Psoas muscle (tissue), 8 donors: ENCODE data around the gene C2CD2L. TPM values are rescaled to one million over a fixed set of nuclear protein-coding genes. Genes with fewer than 3 reads are reported as not detected.
A peak's percentile ranks its signal among the peaks of the same experiment; 100 is the strongest.

Experiments
- ATAC-seq, 4 donors: fragments of 200-7000 bp; cut with Tn5 transposase; one replicate each; pipeline ENCODE4 v1.9.1; 2020; ENCODE audit warnings: moderate library complexity in 3 of 4, mild to moderate bottlenecking in 2 of 4
- DNase-seq, 2 donors: peaks; one replicate each; pipeline ENCODE4 v3.0.0-alpha.2; 2020
- H3K27ac ChIP-seq: fragments of 200-600 bp; one replicate; pipeline ENCODE4 v1.8.0; 2022
- H3K27me3 ChIP-seq, 3 donors: fragments of 200-600 bp in 1 of 3; one replicate each; pipeline versions ENCODE4 v1.6.1 to v1.8.0; 2013 to 2022; ENCODE audit warnings: low read length in 2 of 3, mild to moderate bottlenecking in 2 of 3, moderate library complexity in 1 of 3; ENCODE audit not compliant: insufficient read depth in 3 of 3
- H3K36me3 ChIP-seq, 2 donors: fragments of 200-600 bp in 1 of 2; one replicate each; pipeline versions ENCODE4 v1.6.1 to v1.8.0; 2013 to 2022; ENCODE audit warnings: low read depth in 1 of 2, mild to moderate bottlenecking in 1 of 2, moderate library complexity in 1 of 2; ENCODE audit not compliant: insufficient read depth in 1 of 2
- H3K4me1 ChIP-seq: fragments of 200-600 bp; one replicate; pipeline ENCODE4 v1.8.0; 2022
- H3K4me3 ChIP-seq: fragments of 200-600 bp; one replicate; pipeline ENCODE4 v1.8.0; 2022; ENCODE audit warnings: mild to moderate bottlenecking
- H3K9me3 ChIP-seq: fragments of 200-600 bp; one replicate; pipeline ENCODE4 v1.8.0; 2022
- CTCF ChIP-seq: fragments of 200-600 bp; IDR thresholded peaks from one replicate; pipeline ENCODE4 v1.8.0; 2022; ENCODE audit warnings: antibody characterized with exemption
- WGBS, 3 donors: extraction: QIAGEN DNeasy Blood & Tissue Kit; methylation state at CpG; one replicate each; pipeline versions ENCODE4 v1.1.6 to v1.1.7; 2013; 5-methylcytosine and 5-hydroxymethylcytosine counted together
- intact Hi-C, 2 donors: fragments of 100-400 bp; cut with DNase I; formaldehyde crosslinking; loops; one replicate each; pipeline versions ENCODE4 v1.11.0 to v1.14.2; 2022
- polyA plus RNA-seq, 3 donors: library from polyadenylated mRNA; stranded (reverse); fragments of 200-250 nt; gene quantifications; one replicate each; pipeline ENCODE4 v1.2.3, GENCODE V29; 2013
- total RNA-seq, 4 donors: library from RNA; stranded (reverse); fragmentation: NEBNext Ultra II Directional in 2 of 4; extraction: Animal tissue kit (Norgen Biotek cat#: 25700) in 2 of 4; gene quantifications; one replicate each; pipeline versions ENCODE4 v1.2.1 to v1.2.4, GENCODE V29; 2021 to 2023
- donor health status: healthy with polysubstance abuse.
- donor health status: DM: no; HTN: no; CAD: no; lungs with moderate emphysema.
- donor health status: Bipolar disorder and iron deficiency.
- donor health status: healthy.
- donor health status: DM: yes; HTN: yes; CAD: no.
- donor health status: DM: no; HTN: no; CAD: no.
- donor health status: DM: no; HTN: no; CAD: no.
- donor health status: DM: yes; HTN: yes; CAD: no.

C2CD2L gene
- total and polyA plus RNA-seq, 7 donors: 10.9 to 28.7 (median 15.2) TPM

DNA sequence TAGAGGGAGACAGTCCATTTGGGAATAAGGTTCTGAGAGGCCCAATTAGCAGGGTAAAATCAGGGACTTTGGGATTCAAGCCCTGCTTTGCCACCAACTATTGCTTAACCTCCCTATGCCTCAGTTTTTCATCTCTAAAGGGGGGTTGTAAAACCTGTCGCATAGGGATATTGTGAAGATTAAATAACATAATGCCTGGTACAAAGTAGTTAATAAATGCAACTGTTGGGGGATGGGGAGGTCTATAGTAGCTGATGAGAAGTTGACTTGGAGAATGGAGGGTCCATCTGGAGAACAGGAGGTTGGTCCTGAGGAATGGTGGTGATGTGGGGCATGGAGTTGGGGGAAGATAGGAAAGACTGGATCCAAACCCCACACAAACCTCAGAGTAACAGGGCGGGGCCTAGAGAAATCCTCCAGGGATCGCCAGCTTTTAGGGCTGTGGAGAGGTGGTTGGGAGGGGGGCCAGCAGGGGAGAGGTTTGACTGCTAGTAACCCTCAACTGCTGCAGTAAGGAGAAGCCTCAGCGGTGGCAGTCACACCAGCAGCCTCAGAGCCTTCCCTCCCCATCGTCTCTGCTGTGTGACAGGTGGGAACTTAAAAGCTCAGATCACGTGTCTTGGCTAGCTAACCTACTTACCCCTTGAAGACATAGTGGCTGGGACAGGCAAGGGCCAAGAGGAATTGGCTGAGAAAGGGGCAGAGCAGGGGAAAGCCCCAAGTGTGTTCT is 40.6 kb downstream of the C2CD2L start:
- DNase-seq (no peak), ATAC-seq (peak in 1 of 4 donors; percentile 53)
- Histone ChIP-seq H3K27me3 (peaks cover 0 to 10% (median 0%) of the 10 kb centered on the region in 3 donors), H3K4me1 (peaks cover 9% of the 10 kb centered on the region), H3K9me3 (no peaks in the 10 kb centered on the region), H3K36me3 (no peaks in the 10 kb centered on the region), H3K4me3 (no peak overlapping the region), H3K27ac (no peak overlapping the region)
- WGBS, 3 donors: 52 to 62% (median 54%) methylated on average over 6 of the region's 6 CpGs
- no peak for TF ChIP-seq CTCF
- intact Hi-C loops: loop anchor here (5.0 to 10.0 kb wide), 3 partner anchors 45 to 177 kb away; no protein-coding TSS in a partner anchor

- Histone ChIP-seq H3K9me3 (no peaks in the 10 kb centered on the region), H3K27ac (no peak overlapping the region), H3K4me1 (peaks cover 9% of the 10 kb centered on the region), H3K27me3 (peaks cover 0 to 10% (median 0%) of the 10 kb centered on the region in 3 donors), H3K36me3 (no peaks in the 10 kb centered on the region), H3K4me3 (peak overlapping the region; percentile 77)
- WGBS, 3 donors: 0 to 1% (median 1%) methylated on average over 15 to 16 of the region's 16 CpGs
- ATAC-seq (no peak), DNase-seq (no peak)
- intact Hi-C loops: loop anchor here (5.0 to 10.0 kb wide), 3 partner anchors 44 to 176 kb away; no protein-coding TSS in a partner anchor
- TF ChIP-seq CTCF: no peak
Observed at GRCh38 chr11:119148720-119149017, 41.5 kb downstream of the C2CD2L start.

DNA sequence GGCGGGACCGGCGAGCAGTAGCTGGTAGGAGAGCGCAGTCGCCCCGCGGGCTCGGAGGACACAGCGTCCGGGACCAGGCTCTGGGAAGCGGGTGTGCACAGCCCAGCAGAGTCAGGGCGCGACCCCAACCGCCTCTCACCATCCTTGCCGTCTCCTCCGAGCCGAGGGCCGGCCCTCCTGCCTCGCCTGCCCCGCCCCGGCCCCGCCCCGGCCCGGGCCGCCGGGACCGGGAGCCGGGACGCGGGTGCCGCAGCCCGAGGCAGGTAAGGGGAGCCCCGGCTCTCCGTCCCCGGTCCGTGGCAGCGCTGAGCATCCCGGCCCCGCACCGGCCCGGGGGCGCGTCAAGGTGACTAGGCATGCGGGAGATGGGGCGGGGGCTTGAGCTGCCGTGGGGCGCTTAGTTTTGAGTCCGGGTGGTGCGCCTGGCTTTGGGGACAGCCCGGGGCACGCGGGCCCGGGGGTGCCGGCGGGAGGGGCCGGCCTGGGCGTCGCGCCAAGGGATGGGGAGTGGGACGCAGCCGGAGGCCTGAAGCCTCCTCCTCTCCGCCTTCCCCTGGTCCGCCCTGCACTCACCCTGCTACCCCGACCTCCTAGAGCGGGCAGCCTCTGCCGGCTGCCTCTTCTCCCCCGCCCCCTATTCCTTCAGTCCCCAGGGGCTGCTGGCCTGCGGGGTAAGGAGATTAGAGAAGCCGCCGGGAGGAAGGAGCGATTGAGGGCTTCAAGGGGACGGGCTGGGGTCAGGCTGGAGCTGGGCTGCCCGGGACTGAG is 42.1 kb downstream of the C2CD2L start, which contains the start of gene ABCG4:
TSS of gene ABCG4 (plus strand) at position 35 of the 768 bp plus-strand sequence. CDS start 914 bp downstream, outside the sequence.
- peaks cover 0 to 10% (median 0%) of the 10 kb centered on the region in 3 donors for H3K27me3 ChIP-seq
- H3K36me3 ChIP-seq: no peaks in the 10 kb centered on the region
- H3K4me3 ChIP-seq: peak within 1 kb of the TSS; percentile 77
- intact Hi-C loops: loop anchor here (5.0 to 10.0 kb wide), 3 partner anchors 43 to 176 kb away; no protein-coding TSS in a partner anchor
- peaks cover 9% of the 10 kb centered on the region for H3K4me1 ChIP-seq
- WGBS, 3 donors: 1 to 2% (median 1%) methylated on average over 33 to 73 of the region's 73 CpGs
- peak in 1 of 2 donors; percentile 33 for DNase-seq
- no peak for TF ChIP-seq CTCF
- no peak within 1 kb of the TSS for H3K27ac ChIP-seq
- no peaks in the 10 kb centered on the region for H3K9me3 ChIP-seq
- peak; percentile 44 to 70 (median 54) for ATAC-seq

DNA sequence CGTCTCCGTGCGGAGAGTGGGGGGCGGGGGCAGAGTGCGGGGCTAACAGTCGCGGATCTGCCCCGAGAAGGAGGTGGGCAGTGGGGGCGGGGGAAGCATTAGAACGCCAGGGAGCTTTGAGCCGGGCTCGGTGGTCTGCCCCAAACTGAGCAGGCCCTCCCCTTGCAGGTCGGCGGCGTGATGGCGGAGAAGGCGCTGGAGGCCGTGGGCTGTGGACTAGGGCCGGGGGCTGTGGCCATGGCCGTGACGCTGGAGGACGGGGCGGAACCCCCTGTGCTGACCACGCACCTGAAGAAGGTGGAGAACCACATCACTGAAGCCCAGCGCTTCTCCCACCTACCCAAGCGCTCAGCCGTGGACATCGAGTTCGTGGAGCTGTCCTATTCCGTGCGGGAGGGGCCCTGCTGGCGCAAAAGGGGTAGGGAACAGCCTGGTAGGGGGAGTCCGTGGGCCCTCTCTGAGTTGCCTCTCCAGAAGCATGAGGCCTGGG is 42.7 kb downstream of the C2CD2L start:
- no peaks in the 10 kb centered on the region for H3K9me3 ChIP-seq
- no peaks in the 10 kb centered on the region for H3K36me3 ChIP-seq
- peaks cover 9% of the 10 kb centered on the region for H3K4me1 ChIP-seq
- H3K4me3 ChIP-seq: peak overlapping the region; percentile 77
- TF ChIP-seq CTCF: no peak
- ATAC-seq (no peak), DNase-seq (no peak)
- H3K27ac ChIP-seq: no peak overlapping the region
- WGBS, 3 donors: 41 to 46% (median 46%) methylated on average over 29 to 33 of the region's 33 CpGs
- peaks cover 0 to 10% (median 0%) of the 10 kb centered on the region in 3 donors for H3K27me3 ChIP-seq
- intact Hi-C loops: loop anchor here (5.0 to 10.0 kb wide), 3 partner anchors 42 to 175 kb away; no protein-coding TSS in a partner anchor
